Fibroblast of lung (primary cell): ENCODE results near the gene SUPT5H. TPM values are rescaled to one million over a fixed set of nuclear protein-coding genes. Genes with fewer than 3 reads are reported as not detected.

Experiments
- DNase-seq, 2 donors: peaks; one replicate each; pipeline versions ENCODE4 v3.0.0 to v3.0.0-alpha.2; 2010; ENCODE audit warnings: low read depth in 2 of 2
- H2AFZ ChIP-seq: 2 replicates; pipeline ENCODE4 v1.5.1; 2012; ENCODE audit warnings: low read length, control low read depth, inconsistent platforms
- H3K27ac ChIP-seq: 2 replicates; pipeline ENCODE4 v1.5.1; 2011; ENCODE audit warnings: low read length, control low read depth; ENCODE audit not compliant: insufficient read depth
- H3K27me3 ChIP-seq: 2 replicates; pipeline ENCODE4 v1.5.1; 2011; ENCODE audit warnings: mild to moderate bottlenecking, low read length; ENCODE audit not compliant: control insufficient read depth, insufficient read depth
- H3K36me3 ChIP-seq: 2 replicates; pipeline ENCODE4 v1.5.1; 2011; ENCODE audit warnings: low read length; ENCODE audit not compliant: control insufficient read depth, insufficient read depth
- H3K4me1 ChIP-seq: 2 replicates; pipeline ENCODE4 v1.5.1; 2011; ENCODE audit warnings: low read length; ENCODE audit not compliant: control insufficient read depth, insufficient read depth; ENCODE audit errors: extremely low read depth
- H3K4me2 ChIP-seq: 2 replicates; pipeline ENCODE4 v1.5.1; 2011; ENCODE audit warnings: low read length, control low read depth; ENCODE audit not compliant: insufficient read depth; ENCODE audit errors: extremely low read depth
- H3K4me3 ChIP-seq, 4 experiments: fragments of 200-600 bp in 1 of 4; sonication (generic) in 1 of 4; replicated peaks in 1 of 4; 2 replicates each; pipeline ENCODE4 v1.5.1; 2011 to 2016; ENCODE audit warnings: low read length in 4 of 4, low read depth in 3 of 4, mild to moderate bottlenecking in 3 of 4, control low read depth in 2 of 4, inconsistent platforms in 1 of 4, mixed read lengths in 1 of 4; ENCODE audit not compliant: insufficient read depth in 1 of 4; ENCODE audit errors: control extremely low read depth in 1 of 4
- H3K79me2 ChIP-seq: 2 replicates; pipeline ENCODE4 v1.5.1; 2012; ENCODE audit warnings: mild to moderate bottlenecking, low read length, inconsistent platforms; ENCODE audit not compliant: control insufficient read depth, insufficient read depth
- H3K9ac ChIP-seq: 2 replicates; pipeline ENCODE4 v1.5.1; 2011; ENCODE audit warnings: mild to moderate bottlenecking, low read length, control low read depth; ENCODE audit not compliant: insufficient read depth
- H3K9me3 ChIP-seq: 2 replicates; pipeline ENCODE4 v1.5.1; 2012; ENCODE audit warnings: low read depth, low read length; ENCODE audit not compliant: control insufficient read depth, insufficient read depth
- H4K20me1 ChIP-seq: 2 replicates; pipeline ENCODE4 v1.5.1; 2011; ENCODE audit warnings: low read length; ENCODE audit not compliant: control insufficient read depth, insufficient read depth; ENCODE audit errors: extremely low read depth
- EZH2 ChIP-seq: IDR thresholded peaks from 2 replicates; pipeline ENCODE4 v1.5.1; 2012; ENCODE audit warnings: low read length, control low read depth, mild to moderate bottlenecking; ENCODE audit errors: missing control alignments
- polyA plus RNA-seq, 2 donors: library from polyadenylated mRNA; depleted of rRNA in 1 of 2; stranded (reverse) in 1 of 2; unstranded in 1 of 2; fragments of >200 nt; gene quantifications; 2 replicates each; pipeline ENCODE4 v1.2.1, GENCODE V29; 2011 to 2012; ENCODE audit warnings: missing spikeins in 1 of 2
- total RNA-seq: library from RNA; depleted of rRNA; stranded (reverse); fragments of >200 nt; gene quantifications from 2 replicates; pipeline ENCODE4 v1.2.1, GENCODE V29; 2014
- TF ChIP-seq, protein P1 (sequence below), 2 donors: IDR thresholded peaks in 1 of 2; conservative IDR thresholded peaks in 1 of 2; 1 replicate in 1 of 2; 2 replicates in 1 of 2; pipeline ENCODE4 v1.5.1; 2011 to 2012; ENCODE audit warnings: low read length in 2 of 2, control low read depth in 1 of 2, inconsistent platforms in 1 of 2, low read depth in 1 of 2, mild to moderate bottlenecking in 1 of 2

SUPT5H gene
- total and polyA plus RNA-seq, 2 donors (not counting 1 experiment from before 2014, with no cell fraction given): 50.2 to 77.8 TPM

DNA sequence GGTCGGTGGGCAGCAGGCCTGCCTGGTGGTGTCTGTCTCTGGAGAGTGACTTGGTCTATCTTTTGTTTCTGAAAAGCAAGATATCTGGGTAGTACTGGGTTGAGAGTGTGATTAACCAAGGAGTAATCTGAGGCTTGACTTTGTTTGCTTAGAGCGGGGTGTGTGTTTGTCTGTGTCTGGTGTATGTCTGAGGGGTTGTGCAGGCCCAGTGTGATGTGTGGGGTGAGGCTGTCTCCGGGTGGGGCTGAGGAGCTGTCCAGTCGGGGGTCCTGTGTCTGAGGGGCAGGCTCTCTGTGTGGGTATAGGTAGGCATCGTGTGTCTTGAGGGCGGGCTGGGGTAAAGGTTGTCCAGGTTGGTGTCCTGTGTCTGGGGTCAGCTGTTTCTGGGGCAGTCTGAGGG is 24.2 kb downstream of the SUPT5H start:
- TF ChIP-seq, protein P1, sequence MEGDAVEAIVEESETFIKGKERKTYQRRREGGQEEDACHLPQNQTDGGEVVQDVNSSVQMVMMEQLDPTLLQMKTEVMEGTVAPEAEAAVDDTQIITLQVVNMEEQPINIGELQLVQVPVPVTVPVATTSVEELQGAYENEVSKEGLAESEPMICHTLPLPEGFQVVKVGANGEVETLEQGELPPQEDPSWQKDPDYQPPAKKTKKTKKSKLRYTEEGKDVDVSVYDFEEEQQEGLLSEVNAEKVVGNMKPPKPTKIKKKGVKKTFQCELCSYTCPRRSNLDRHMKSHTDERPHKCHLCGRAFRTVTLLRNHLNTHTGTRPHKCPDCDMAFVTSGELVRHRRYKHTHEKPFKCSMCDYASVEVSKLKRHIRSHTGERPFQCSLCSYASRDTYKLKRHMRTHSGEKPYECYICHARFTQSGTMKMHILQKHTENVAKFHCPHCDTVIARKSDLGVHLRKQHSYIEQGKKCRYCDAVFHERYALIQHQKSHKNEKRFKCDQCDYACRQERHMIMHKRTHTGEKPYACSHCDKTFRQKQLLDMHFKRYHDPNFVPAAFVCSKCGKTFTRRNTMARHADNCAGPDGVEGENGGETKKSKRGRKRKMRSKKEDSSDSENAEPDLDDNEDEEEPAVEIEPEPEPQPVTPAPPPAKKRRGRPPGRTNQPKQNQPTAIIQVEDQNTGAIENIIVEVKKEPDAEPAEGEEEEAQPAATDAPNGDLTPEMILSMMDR (conservative IDR thresholded peaks at IDR 0.05 in 1 of 2, IDR thresholded peaks at IDR 0.05 in 1 of 2; ENCODE audit: low read depth in 1 of 2, low read length in 2 of 2): no peak
- TF ChIP-seq EZH2: no peak
- no peaks in the 10 kb centered on the region for H3K27me3 ChIP-seq
- no peak overlapping the region for H2AFZ ChIP-seq
- no peak overlapping the region for H3K9ac ChIP-seq
- H3K4me3 ChIP-seq: no peak overlapping the region
- no peaks in the 10 kb centered on the region for H3K9me3 ChIP-seq
- H3K36me3 ChIP-seq: peaks cover 59% of the 10 kb centered on the region
- H3K4me1 ChIP-seq: no peaks in the 10 kb centered on the region
- no peak for DNase-seq
- no peaks in the 10 kb centered on the region for H4K20me1 ChIP-seq
- no peaks in the 10 kb centered on the region for H3K79me2 ChIP-seq
- H3K27ac ChIP-seq: no peak overlapping the region
- H3K4me2 ChIP-seq: no peak overlapping the region

DNA sequence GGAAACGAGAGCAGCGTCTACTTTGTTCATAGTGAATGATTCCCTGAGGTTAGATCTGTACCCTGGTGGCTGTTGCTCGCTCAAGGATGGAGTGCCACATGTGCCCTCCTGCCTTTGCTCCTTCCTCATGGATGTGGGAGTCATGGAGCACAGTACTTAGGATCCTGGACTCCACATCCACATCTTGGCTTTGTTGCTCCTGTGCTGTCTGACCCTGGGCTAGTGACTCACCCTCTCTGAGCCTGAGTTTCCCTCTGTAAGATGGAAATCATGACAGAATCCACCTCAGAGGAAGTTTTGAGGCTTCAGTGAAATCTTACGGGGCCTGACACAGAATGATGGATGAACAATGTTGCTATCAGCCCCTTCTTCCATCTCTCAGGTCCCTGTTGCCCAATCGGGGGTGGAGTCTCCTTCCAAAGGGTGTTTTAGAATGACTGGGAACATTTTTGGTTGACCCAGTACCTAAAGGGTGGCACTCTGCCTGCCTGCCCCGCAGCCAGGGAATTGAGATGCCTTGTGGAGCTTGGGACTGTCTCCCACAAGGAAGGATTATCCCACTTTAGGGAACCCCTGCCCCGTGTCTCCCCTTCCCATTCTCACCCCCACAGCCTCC is 25.4 kb downstream of the SUPT5H start:
- TF ChIP-seq EZH2: no peak
- TF ChIP-seq, protein P1 (conservative IDR thresholded peaks at IDR 0.05 in 1 of 2, IDR thresholded peaks at IDR 0.05 in 1 of 2; ENCODE audit: low read depth in 1 of 2, low read length in 2 of 2): no peak
- Histone ChIP-seq H3K9ac (no peak overlapping the region), H3K4me2 (no peak overlapping the region), H3K4me1 (no peaks in the 10 kb centered on the region), H3K4me3 (no peak overlapping the region), H4K20me1 (no peaks in the 10 kb centered on the region), H3K9me3 (no peaks in the 10 kb centered on the region), H3K36me3 (peaks cover 57% of the 10 kb centered on the region), H2AFZ (no peak overlapping the region), H3K27me3 (no peaks in the 10 kb centered on the region), H3K27ac (no peak overlapping the region), H3K79me2 (no peaks in the 10 kb centered on the region)
- peak in 1 of 2 donors; percentile 16 for DNase-seq

DNA sequence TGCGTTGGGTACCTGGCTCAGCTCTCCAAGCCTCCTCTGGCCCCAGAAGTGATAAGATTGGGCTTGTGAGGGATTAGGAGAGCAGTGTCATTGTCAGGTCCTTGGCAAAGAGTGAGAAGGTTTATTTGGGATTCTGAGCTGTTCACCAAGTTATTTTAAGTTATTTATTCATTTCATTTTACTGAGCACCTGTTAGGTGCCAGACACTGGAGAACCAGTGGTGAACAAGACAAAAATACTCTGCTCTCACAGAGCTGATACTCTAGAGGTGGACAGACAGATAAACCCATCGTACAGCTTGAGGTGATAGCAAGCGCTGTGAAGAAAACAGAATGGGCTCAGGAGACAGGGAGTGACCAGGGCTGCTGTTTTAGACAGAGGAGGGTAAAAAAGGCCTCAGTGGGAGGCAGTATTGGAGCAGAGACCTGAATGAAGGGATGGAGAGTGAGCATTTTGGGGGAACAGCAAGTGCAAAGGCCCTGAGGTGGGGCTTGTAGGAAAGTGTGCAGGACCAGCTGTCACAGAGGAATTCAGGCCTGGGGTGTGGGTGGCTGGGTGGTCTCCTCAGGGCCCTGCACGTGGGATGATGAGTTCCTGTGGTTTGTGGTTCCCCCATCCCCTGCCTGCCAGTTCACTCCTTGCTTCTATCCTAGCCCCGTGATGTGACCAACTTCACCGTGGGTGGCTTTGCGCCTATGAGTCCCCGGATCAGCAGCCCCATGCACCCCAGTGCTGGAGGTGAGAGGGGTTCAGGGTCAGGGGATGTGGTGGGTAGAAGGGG is 26.6 kb downstream of the SUPT5H start:
- no peak overlapping the region for H2AFZ ChIP-seq
- no peaks in the 10 kb centered on the region for H4K20me1 ChIP-seq
- H3K9me3 ChIP-seq: no peaks in the 10 kb centered on the region
- H3K79me2 ChIP-seq: no peaks in the 10 kb centered on the region
- H3K27me3 ChIP-seq: no peaks in the 10 kb centered on the region
- no peaks in the 10 kb centered on the region for H3K4me1 ChIP-seq
- TF ChIP-seq EZH2: no peak
- TF ChIP-seq, protein P1 (conservative IDR thresholded peaks at IDR 0.05 in 1 of 2, IDR thresholded peaks at IDR 0.05 in 1 of 2; ENCODE audit: low read depth in 1 of 2, low read length in 2 of 2): no peak
- H3K4me3 ChIP-seq: no peak overlapping the region
- peaks cover 53% of the 10 kb centered on the region for H3K36me3 ChIP-seq
- no peak overlapping the region for H3K27ac ChIP-seq
- no peak overlapping the region for H3K9ac ChIP-seq
- DNase-seq: no peak
- no peak overlapping the region for H3K4me2 ChIP-seq
